Vagina (tissue), 2 donors: ENCODE measurements around the gene LDB2.

Experiments
- CTCF ChIP-seq, 3 experiments: fragments of 450-650 bp in 2 of 3; fragments of 200-600 bp in 1 of 3; sonication (generic) in 1 of 3; IDR thresholded peaks; one replicate each; pipeline ENCODE4 v1.5.1; 2017 to 2019; ENCODE audit warnings: antibody characterized with exemption in 3 of 3, mild to moderate bottlenecking in 2 of 3, moderate library complexity in 2 of 3
- POLR2A ChIP-seq, 2 donors: fragments of 450-650 bp; IDR thresholded peaks; one replicate each; pipeline ENCODE4 v1.6.1; 2017; ENCODE audit warnings: antibody characterized with exemption in 2 of 2, mild to moderate bottlenecking in 2 of 2, moderate library complexity in 2 of 2
- POLR2AphosphoS5 ChIP-seq, 2 donors: sonication (generic); formaldehyde crosslinking; IDR thresholded peaks; one replicate each; pipeline ENCODE4 v1.9.0; 2017; ENCODE audit warnings: antibody characterized with exemption in 2 of 2, mild to moderate bottlenecking in 2 of 2, low read depth in 1 of 2; ENCODE audit not compliant: insufficient read depth in 1 of 2

GRCh38 chr4:16668488-16668887 lies 230.0 kb downstream of the LDB2 start:
- TF ChIP-seq POLR2A (IDR thresholded peaks at IDR 0.05) = no peak
- no peak for TF ChIP-seq CTCF (IDR thresholded peaks at IDR 0.05)
- TF ChIP-seq POLR2AphosphoS5 (IDR thresholded peaks at IDR 0.05; ENCODE audit: insufficient read depth in 1 of 2, low read depth in 1 of 2) = no peak
